Kidney (tissue), 14 donors: ENCODE data around the gene TRIP10. TPM values are rescaled to one million over a fixed set of nuclear protein-coding genes. Genes with fewer than 3 reads are reported as not detected.

ENCODE experiments used
- DNase-seq, 5 donors: peaks; one replicate each; pipeline ENCODE4 v3.0.0-alpha.2; 2013 to 2020
- FAIRE-seq: peaks from 2 replicates; lab custom pipeline; 2012; peaks lifted over from hg19 to GRCh38; lab: Jason Lieb, UNC
- H3K27ac ChIP-seq, 2 donors: one replicate each; pipeline ENCODE4 v1.7.0; 2013; ENCODE audit warnings: low read depth in 2 of 2, low read length in 2 of 2, inconsistent platforms in 1 of 2
- H3K27me3 ChIP-seq: one replicate; pipeline ENCODE4 v1.7.1; 2013; ENCODE audit warnings: low read length, inconsistent platforms; ENCODE audit not compliant: control insufficient read depth, insufficient read depth
- H3K36me3 ChIP-seq, 3 donors: one replicate each; pipeline versions ENCODE4 v1.7.0 to v1.7.1; 2013; ENCODE audit warnings: low read length in 3 of 3, control low read depth in 1 of 3, inconsistent platforms in 1 of 3; ENCODE audit not compliant: insufficient read depth in 3 of 3, control insufficient read depth in 2 of 3
- H3K4me1 ChIP-seq, 3 donors: one replicate each; pipeline versions ENCODE4 v1.7.0 to v1.7.1; 2013; ENCODE audit warnings: low read length in 3 of 3, inconsistent platforms in 1 of 3, low read depth in 1 of 3; ENCODE audit not compliant: control insufficient read depth in 2 of 3, insufficient read depth in 2 of 3
- H3K4me3 ChIP-seq, 3 donors: one replicate each; pipeline versions ENCODE4 v1.7.0 to v1.8.1; 2013; ENCODE audit warnings: low read length in 3 of 3, control low read depth in 1 of 3, inconsistent platforms in 1 of 3
- H3K9ac ChIP-seq, 3 donors: one replicate each; pipeline versions ENCODE4 v1.7.0 to v1.7.1; 2013; ENCODE audit warnings: low read length in 3 of 3, control low read depth in 1 of 3, inconsistent platforms in 1 of 3
- H3K9me3 ChIP-seq, 3 donors: one replicate each; pipeline versions ENCODE4 v1.7.0 to v1.7.1; 2013; ENCODE audit warnings: low read length in 3 of 3, control low read depth in 1 of 3, inconsistent platforms in 1 of 3; ENCODE audit not compliant: control insufficient read depth in 2 of 3, insufficient read depth in 1 of 3
- CTCF ChIP-seq: IDR thresholded peaks from 3 replicates; pipeline ENCODE4 v1.5.1; 2012; ENCODE audit warnings: mild to moderate bottlenecking, moderate library complexity, borderline replicate concordance; ENCODE audit not compliant: insufficient read depth; ENCODE audit errors: extremely low read depth
- intact Hi-C: fragments of 100-400 bp; cut with DNase I; formaldehyde crosslinking; loops from one replicate; pipeline ENCODE4 v1.11.1; 2022
- polyA plus RNA-seq: library from polyadenylated mRNA; stranded (reverse); fragments of 350-450 nt; fragmentation: Illumina TruSeq; extraction: RNeasy Lipid Tissue Mini Kit (QIAGEN cat#74804); gene quantifications from one replicate; pipeline ENCODE4 v1.2.3, GENCODE V29; 2014; ENCODE audit warnings: low read depth, low replicate concordance; ENCODE audit not compliant: insufficient read depth
- total RNA-seq: library from RNA; stranded (reverse); fragmentation: NEBNext Ultra II Directional; extraction: Animal tissue kit (Norgen Biotek cat#: 25700); gene quantifications from one replicate; pipeline ENCODE4 v1.2.1, GENCODE V29; 2021
- donor health status: control.
- donor health status: control.
- donor health status: control.
- donor health status: control.
- donor health status: control.
- donor health status: DM: yes; HTN: yes; CAD: no.
- donor health status: Normal renal cell carcinoma (clear cell type).

The TRIP10 gene
- total and polyA plus RNA-seq, 2 donors from 2014 or later, result 57.5 to 92.9 TPM

GRCh38 chr19:6719992-6720368, 19.5 kb upstream of the TRIP10 start:
- no peak for TF ChIP-seq CTCF
- no peak overlapping the region for H3K27ac ChIP-seq
- H3K36me3 ChIP-seq, result no peaks in the 10 kb centered on the region
- peaks cover 0 to 2% (median 0%) of the 10 kb centered on the region in 3 donors for H3K4me1 ChIP-seq
- intact Hi-C loops, result no loop called here
- no peak for FAIRE-seq
- H3K9ac ChIP-seq, result no peak overlapping the region
- DNase-seq, result no peak
- no peaks in the 10 kb centered on the region for H3K9me3 ChIP-seq
- no peak overlapping the region for H3K4me3 ChIP-seq
- no peaks in the 10 kb centered on the region for H3K27me3 ChIP-seq

GRCh38 chr19:6720369-6721137, 18.9 kb upstream of the TRIP10 start, which contains the start of gene C3:
Gene C3, minus strand, starts transcription at chr19:6720650. Its CDS starts 61 bp downstream, at chr19:6720589.
- no peak for FAIRE-seq
- Histone ChIP-seq H3K9ac (no peak within 1 kb of the TSS), H3K4me3 (no peak within 1 kb of the TSS)

GRCh38 chr19:6721138-6721474, 18.4 kb upstream of the TRIP10 start:
- intact Hi-C loops, result no loop called here
- peaks cover 0 to 5% (median 2%) of the 10 kb centered on the region in 3 donors for H3K4me1 ChIP-seq
- H3K9ac ChIP-seq, result no peak overlapping the region
- DNase-seq (no peak), FAIRE-seq (no peak)
- no peaks in the 10 kb centered on the region for H3K9me3 ChIP-seq
- no peak for TF ChIP-seq CTCF
- no peaks in the 10 kb centered on the region for H3K36me3 ChIP-seq
- no peak overlapping the region for H3K4me3 ChIP-seq
- no peak overlapping the region for H3K27ac ChIP-seq
- H3K27me3 ChIP-seq, result no peaks in the 10 kb centered on the region

More at GRCh38 chr19:6720369-6721137, 18.9 kb upstream of the TRIP10 start, which contains the start of gene C3:
- Histone ChIP-seq H3K27me3 (no peaks in the 10 kb centered on the region), H3K36me3 (no peaks in the 10 kb centered on the region), H3K27ac (no peak within 1 kb of the TSS), H3K9me3 (no peaks in the 10 kb centered on the region), H3K4me1 (peaks cover 0 to 3% (median 2%) of the 10 kb centered on the region in 3 donors)
- DNase-seq, result peak in 1 of 5 donors; percentile 72
- intact Hi-C loops, result no loop called here
- TF ChIP-seq CTCF, result no peak

GRCh38 chr19:6721773-6722172, 17.7 kb upstream of the TRIP10 start:
- no peak overlapping the region for H3K9ac ChIP-seq
- no peak overlapping the region for H3K27ac ChIP-seq
- peaks cover 0 to 5% (median 2%) of the 10 kb centered on the region in 3 donors for H3K4me1 ChIP-seq

More at GRCh38 chr19:6721773-6722172, 17.7 kb upstream of the TRIP10 start:
- Histone ChIP-seq H3K27me3 (no peaks in the 10 kb centered on the region), H3K9me3 (no peaks in the 10 kb centered on the region), H3K4me3 (no peak overlapping the region), H3K36me3 (no peaks in the 10 kb centered on the region)
- TF ChIP-seq CTCF, result no peak
- intact Hi-C loops, result no loop called here
- DNase-seq (no peak), FAIRE-seq (no peak)
